ENCODE measurements around the gene NDUFA11. TPM values are rescaled to one million over a fixed set of nuclear protein-coding genes. Genes with fewer than 3 reads are reported as not detected.

The NDUFA11 gene
- total RNA-seq, 2 experiments from 2014 or later: 233 to 237 TPM

- Mint-ChIP-seq H3K9me3 (no peaks in the 10 kb centered on the region), H3K36me3 (ENCODE audit: low read depth) (peaks cover 16% of the 10 kb centered on the region), H3K27me3 (no peaks in the 10 kb centered on the region), H3K27ac (no peak overlapping the region), H3K4me3 (no peak overlapping the region), H3K4me1 (ENCODE audit: low read depth) (peaks cover 50% of the 10 kb centered on the region)
- no peak for DNase-seq
- TF ChIP-seq CTCF (IDR thresholded peaks at IDR 0.05): no peak
- CTCF ChIA-PET: interaction anchor here (0.9 to 2.3 kb wide), 3 partner anchors 25 to 139 kb away, joined by 3 to 9 read pairs (median 9); no protein-coding TSS in a partner anchor
- intact Hi-C loops (cut with micrococcal nuclease): no loop called here
- POLR2A ChIA-PET: no interaction called here
- ATAC-seq: peak; percentile 30
Observed at GRCh38 chr19:5943623-5944022, 40.0 kb upstream of the NDUFA11 start.

DNA sequence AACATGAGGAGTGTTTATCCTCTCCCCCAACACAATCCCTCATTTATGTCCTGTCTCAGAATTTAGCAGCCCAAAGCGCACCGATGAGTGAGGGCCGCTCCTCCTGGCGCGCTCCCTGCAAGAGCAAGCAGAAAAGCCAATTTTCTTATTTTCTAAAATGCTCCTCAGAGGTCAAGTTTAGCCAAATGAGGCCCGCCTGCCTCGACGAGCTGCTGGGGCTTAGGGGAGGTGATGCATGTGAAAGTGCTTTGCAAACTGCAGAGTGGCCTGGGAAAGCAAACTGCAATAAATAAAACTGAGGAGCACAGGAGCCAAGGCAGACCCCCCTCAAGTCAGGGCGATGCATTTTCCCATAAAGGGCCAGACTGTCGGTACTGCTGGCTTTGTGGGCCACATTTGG, 39.5 kb upstream of the NDUFA11 start:
- ChIA-PET POLR2A (interaction anchor here (1.4 kb wide), 1 partner anchor 9 kb away, joined by 3 read pairs; no protein-coding TSS in a partner anchor), CTCF (interaction anchor here (0.9 to 2.3 kb wide), 3 partner anchors 25 to 139 kb away, joined by 3 to 9 read pairs (median 9); no protein-coding TSS in a partner anchor)
- ATAC-seq: no peak
- H3K9me3 Mint-ChIP-seq: no peaks in the 10 kb centered on the region
- peaks cover 13% of the 10 kb centered on the region for H3K36me3 Mint-ChIP-seq (ENCODE audit: low read depth)
- no peak overlapping the region for H3K4me3 Mint-ChIP-seq
- intact Hi-C loops (cut with micrococcal nuclease): no loop called here
- peaks cover 45% of the 10 kb centered on the region for H3K4me1 Mint-ChIP-seq (ENCODE audit: low read depth)
- no peak for TF ChIP-seq CTCF (IDR thresholded peaks at IDR 0.05)
- H3K27me3 Mint-ChIP-seq: no peaks in the 10 kb centered on the region
- DNase-seq: no peak
- peak overlapping the region; percentile 15 for H3K27ac Mint-ChIP-seq

- POLR2A ChIA-PET: interaction anchor here (1.4 kb wide), 1 partner anchor 10 kb away, joined by 3 read pairs; no protein-coding TSS in a partner anchor
- Mint-ChIP-seq H3K27ac (no peak overlapping the region), H3K4me1 (ENCODE audit: low read depth) (peaks cover 34% of the 10 kb centered on the region), H3K9me3 (no peaks in the 10 kb centered on the region), H3K27me3 (no peaks in the 10 kb centered on the region), H3K4me3 (no peak overlapping the region), H3K36me3 (ENCODE audit: low read depth) (peaks cover 7% of the 10 kb centered on the region)
- CTCF ChIA-PET: interaction anchor here (1.0 to 2.3 kb wide), 3 partner anchors 43 to 81 kb away, joined by 3 to 9 read pairs (median 4); no protein-coding TSS in a partner anchor
- ATAC-seq (no peak), DNase-seq (no peak)
- intact Hi-C loops (cut with micrococcal nuclease): no loop called here
- TF ChIP-seq CTCF (IDR thresholded peaks at IDR 0.05): no peak
Observed at GRCh38 chr19:5941673-5942072, 38.1 kb upstream of the NDUFA11 start.

DNA sequence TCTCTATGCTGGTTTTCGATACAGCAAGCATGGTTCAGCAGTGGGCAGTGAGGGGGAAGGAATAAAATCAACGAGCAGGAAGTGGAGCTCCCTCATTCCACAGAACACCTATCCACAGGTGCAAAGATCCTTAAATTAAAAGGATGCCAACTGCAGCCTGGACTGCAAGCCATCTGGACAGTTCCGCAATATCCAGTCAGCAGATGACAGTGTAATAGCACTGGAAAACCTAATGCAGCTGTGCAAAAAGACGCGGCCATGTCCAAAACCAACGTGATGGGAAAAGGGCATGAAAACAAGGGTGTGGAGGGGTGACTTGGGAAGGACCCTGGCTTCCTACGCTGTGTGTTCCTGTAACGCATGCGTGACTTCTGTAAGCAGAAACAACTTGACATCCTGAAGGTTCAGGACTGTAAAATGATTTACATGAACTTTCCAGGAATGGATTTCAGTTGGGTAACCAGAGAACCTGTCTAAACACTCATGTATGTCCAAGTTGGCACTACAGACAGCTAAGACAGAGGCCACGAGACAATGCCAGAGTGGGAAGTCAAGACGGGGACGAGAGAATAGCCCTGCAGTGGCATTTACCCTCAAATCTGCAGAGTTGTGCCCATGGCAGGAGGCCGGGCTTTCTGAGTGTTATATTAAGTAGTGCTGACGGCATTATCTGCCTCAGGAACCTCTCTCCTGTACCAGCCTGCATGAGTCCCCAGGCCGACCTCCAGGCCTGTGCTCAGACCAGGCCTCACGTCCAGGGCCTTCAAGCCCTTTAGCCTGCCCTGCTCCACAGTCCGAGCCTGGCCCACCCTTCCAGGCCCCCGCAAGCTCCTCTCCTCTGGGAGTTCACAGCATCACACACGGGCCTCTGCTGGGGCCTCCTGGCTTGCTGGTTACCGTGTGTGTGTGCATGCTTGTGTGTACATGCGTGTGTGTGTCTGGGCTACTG, 36.9 kb upstream of the NDUFA11 start:
- peaks cover 25% of the 10 kb centered on the region for H3K4me1 Mint-ChIP-seq (ENCODE audit: low read depth)
- H3K27ac Mint-ChIP-seq: no peak overlapping the region
- intact Hi-C loops (cut with micrococcal nuclease): no loop called here
- H3K27me3 Mint-ChIP-seq: no peaks in the 10 kb centered on the region
- peaks cover 9% of the 10 kb centered on the region for H3K36me3 Mint-ChIP-seq (ENCODE audit: low read depth)
- TF ChIP-seq CTCF (IDR thresholded peaks at IDR 0.05): no peak
- DNase-seq (no peak), ATAC-seq (no peak)
- POLR2A ChIA-PET: no interaction called here
- no peaks in the 10 kb centered on the region for H3K9me3 Mint-ChIP-seq
- H3K4me3 Mint-ChIP-seq: no peak overlapping the region
- CTCF ChIA-PET: no interaction called here

DNA sequence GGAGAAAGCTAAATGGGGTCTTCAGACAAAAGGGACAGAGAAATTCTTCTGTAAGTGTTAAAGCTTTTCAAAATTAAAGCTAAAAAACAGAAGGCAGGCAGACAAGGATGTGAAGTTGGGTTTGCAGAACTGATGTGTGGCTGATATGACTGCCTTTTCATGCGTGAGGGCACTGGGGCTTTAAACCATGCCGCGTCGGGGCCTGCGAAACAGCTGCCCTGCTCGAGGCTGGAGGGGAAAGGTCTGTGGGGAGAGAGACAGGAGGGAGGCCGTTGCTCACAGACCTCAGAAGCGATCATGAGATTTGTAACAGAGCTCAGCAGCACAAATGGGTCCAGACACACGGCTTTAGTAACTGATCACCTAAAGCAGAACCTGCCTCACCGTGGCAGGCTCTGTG, 34.0 kb upstream of the NDUFA11 start:
- peaks cover 14% of the 10 kb centered on the region for H3K36me3 Mint-ChIP-seq (ENCODE audit: low read depth)
- H3K27ac Mint-ChIP-seq: no peak overlapping the region
- ATAC-seq (no peak), DNase-seq (no peak)
- H3K4me3 Mint-ChIP-seq: no peak overlapping the region
- TF ChIP-seq CTCF (IDR thresholded peaks at IDR 0.05): no peak
- no peaks in the 10 kb centered on the region for H3K4me1 Mint-ChIP-seq (ENCODE audit: low read depth)
- POLR2A ChIA-PET: interaction anchor here (1.0 to 2.1 kb wide), 2 partner anchors 10 to 34 kb away, joined by 3 to 9 read pairs; partner anchors contain the start of gene NDUFA11
- no peaks in the 10 kb centered on the region for H3K9me3 Mint-ChIP-seq
- intact Hi-C loops (cut with micrococcal nuclease): no loop called here
- CTCF ChIA-PET: interaction anchor here (1.0 to 2.1 kb wide), 4 partner anchors 16 to 85 kb away, joined by 3 to 12 read pairs (median 4); no protein-coding TSS in a partner anchor
- no peaks in the 10 kb centered on the region for H3K27me3 Mint-ChIP-seq

All from activated CD8-positive, alpha-beta T cell treated with anti-CD3 and anti-CD28 coated beads for 36 hours (primary cell).